HL-60 (cell line): ENCODE measurements around the gene HID1.

ENCODE experiments used
- DNase-seq, 2 experiments: peaks; one replicate each; pipeline ENCODE4 v3.0.0-alpha.2; 2010 to 2020; ENCODE audit warnings: low read depth in 1 of 2, low spot score in 1 of 2
- H3K27ac ChIP-seq: fragments of 250-450 bp; sonication (Bioruptor Pico); replicated peaks from 2 replicates; pipeline ENCODE4 v1.5.1; 2020; ENCODE audit warnings: mild to moderate bottlenecking, moderate library complexity
- H3K27me3 ChIP-seq: fragments of 250-450 bp; sonication (Bioruptor Pico); 2 replicates; pipeline ENCODE4 v1.5.1; 2021; ENCODE audit warnings: mild to moderate bottlenecking, moderate library complexity; ENCODE audit not compliant: insufficient read depth, poor library complexity, severe bottlenecking
- H3K4me3 ChIP-seq: replicated peaks from 2 replicates; pipeline ENCODE4 v1.5.1; 2011; ENCODE audit warnings: mild to moderate bottlenecking, control low read depth, low read length; ENCODE audit not compliant: insufficient read depth
- GABPA ChIP-seq: IDR thresholded peaks from 2 replicates; pipeline ENCODE4 v1.6.1; 2012; ENCODE audit warnings: low read depth
- POLR2AphosphoS5 ChIP-seq: IDR thresholded peaks from 2 replicates; pipeline ENCODE4 v1.6.1; 2012; ENCODE audit warnings: low read depth
- REST ChIP-seq: IDR thresholded peaks from 2 replicates; pipeline ENCODE4 v1.6.1; 2012; ENCODE audit warnings: low read depth; ENCODE audit not compliant: insufficient replicate concordance
- SPI1 ChIP-seq: IDR thresholded peaks from 2 replicates; pipeline ENCODE4 v1.6.1; 2012; ENCODE audit warnings: low read depth, mild to moderate bottlenecking, borderline replicate concordance
- TF ChIP-seq, protein P1 (sequence below): IDR thresholded peaks from one replicate; pipeline ENCODE4 v1.5.1; 2011; ENCODE audit warnings: low read length, control low read depth, inconsistent platforms; ENCODE audit not compliant: insufficient read depth

The HID1 gene

DNA sequence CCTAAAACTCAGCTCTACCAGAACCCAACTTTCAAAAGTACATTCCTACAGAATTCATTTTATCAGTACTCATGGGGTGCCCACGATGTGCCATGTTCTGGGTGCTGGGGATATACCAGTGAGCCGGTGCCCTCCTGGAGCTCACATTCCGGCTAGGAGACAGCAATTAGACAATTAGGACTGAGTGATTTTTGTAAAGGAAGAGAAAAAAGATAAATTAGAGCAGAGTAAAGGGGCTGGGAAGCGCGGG is 39.5 kb upstream of the HID1 start:
- H3K4me3 ChIP-seq = peak overlapping the region; percentile 68
- no peaks in the 10 kb centered on the region for H3K27me3 ChIP-seq
- DNase-seq = no peak
- TF ChIP-seq REST (no peak), SPI1 (no peak), GABPA (no peak), POLR2AphosphoS5 (no peak)
- TF ChIP-seq, protein P1, sequence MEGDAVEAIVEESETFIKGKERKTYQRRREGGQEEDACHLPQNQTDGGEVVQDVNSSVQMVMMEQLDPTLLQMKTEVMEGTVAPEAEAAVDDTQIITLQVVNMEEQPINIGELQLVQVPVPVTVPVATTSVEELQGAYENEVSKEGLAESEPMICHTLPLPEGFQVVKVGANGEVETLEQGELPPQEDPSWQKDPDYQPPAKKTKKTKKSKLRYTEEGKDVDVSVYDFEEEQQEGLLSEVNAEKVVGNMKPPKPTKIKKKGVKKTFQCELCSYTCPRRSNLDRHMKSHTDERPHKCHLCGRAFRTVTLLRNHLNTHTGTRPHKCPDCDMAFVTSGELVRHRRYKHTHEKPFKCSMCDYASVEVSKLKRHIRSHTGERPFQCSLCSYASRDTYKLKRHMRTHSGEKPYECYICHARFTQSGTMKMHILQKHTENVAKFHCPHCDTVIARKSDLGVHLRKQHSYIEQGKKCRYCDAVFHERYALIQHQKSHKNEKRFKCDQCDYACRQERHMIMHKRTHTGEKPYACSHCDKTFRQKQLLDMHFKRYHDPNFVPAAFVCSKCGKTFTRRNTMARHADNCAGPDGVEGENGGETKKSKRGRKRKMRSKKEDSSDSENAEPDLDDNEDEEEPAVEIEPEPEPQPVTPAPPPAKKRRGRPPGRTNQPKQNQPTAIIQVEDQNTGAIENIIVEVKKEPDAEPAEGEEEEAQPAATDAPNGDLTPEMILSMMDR = no peak
- peak overlapping the region; percentile 85 for H3K27ac ChIP-seq

- no peak for DNase-seq
- Histone ChIP-seq H3K4me3 (no peak overlapping the region), H3K27me3 (no peaks in the 10 kb centered on the region), H3K27ac (no peak overlapping the region; the same call in 1 of the 2 replicates)
- TF ChIP-seq, protein P1 = no peak
- TF ChIP-seq POLR2AphosphoS5 (no peak), GABPA (no peak), SPI1 (no peak), REST (no peak)
Observed at GRCh38 chr17:75011401-75012095, 39.0 kb upstream of the HID1 start.

- Histone ChIP-seq H3K4me3 (no peak overlapping the region), H3K27me3 (no peaks in the 10 kb centered on the region), H3K27ac (no peak overlapping the region)
- peak; percentile 33 to 81 for DNase-seq
- TF ChIP-seq, protein P1 = no peak
- TF ChIP-seq POLR2AphosphoS5 (no peak), SPI1 (no peak), GABPA (no peak), REST (no peak)
Observed at GRCh38 chr17:75010683-75011400, 38.3 kb upstream of the HID1 start.
